Measurements from ENCODE around the gene RHOV. TPM values are rescaled to one million over a fixed set of nuclear protein-coding genes. Genes with fewer than 3 reads are reported as not detected.
"Not testable (repeated sequence)": the region's sequence is repeated elsewhere in the genome, so short reads cannot be mapped to it uniquely, and the experiment has no call there.

Gene RHOV
- total RNA-seq, 2 donors from 2014 or later = not detected

- H3K4me1 Mint-ChIP-seq (ENCODE audit: low read depth in 2 of 2) = peaks cover 6 to 9% of the 10 kb centered on the region in 2 donors
- H3K27ac Mint-ChIP-seq = no peak overlapping the region
- H3K9me3 Mint-ChIP-seq = no peaks in the 10 kb centered on the region
- ATAC-seq = no peak
- DNase-seq (ENCODE audit: low spot score) = no peak
- H3K4me3 Mint-ChIP-seq = no peak overlapping the region
- H3K27me3 Mint-ChIP-seq = peaks cover 6 to 13% of the 10 kb centered on the region in 2 donors
- no peaks in the 10 kb centered on the region for H3K36me3 Mint-ChIP-seq
These were observed 2.1 kb upstream of the RHOV start for GRCh38 chr15:40875991-40876730.

- Mint-ChIP-seq H3K9me3 (no peaks in the 10 kb centered on the region), H3K36me3 (no peaks in the 10 kb centered on the region), H3K27ac (no peak overlapping the region), H3K4me3 (peak overlapping the region; percentile 41), H3K4me1 (ENCODE audit: low read depth in 2 of 2) (peaks cover 2 to 5% of the 10 kb centered on the region in 2 donors), H3K27me3 (peaks cover 6 to 19% of the 10 kb centered on the region in 2 donors)
- DNase-seq (ENCODE audit: low spot score) (no peak), ATAC-seq (no peak)
These were observed 992 bp downstream of the RHOV start for GRCh38 chr15:40872791-40873693.

GRCh38 chr15:40871749-40872617 lies 2.1 kb downstream of the RHOV start:
- Mint-ChIP-seq H3K36me3 (no peaks in the 10 kb centered on the region), H3K4me1 (ENCODE audit: low read depth in 2 of 2) (peaks cover 2 to 5% of the 10 kb centered on the region in 2 donors), H3K27ac (no peak overlapping the region), H3K4me3 (peak overlapping the region; percentile 14), H3K9me3 (no peaks in the 10 kb centered on the region), H3K27me3 (peaks cover 6 to 19% of the 10 kb centered on the region in 2 donors)
- ATAC-seq (no peak), DNase-seq (ENCODE audit: low spot score) (no peak)

- no peak for ATAC-seq
- H3K27ac Mint-ChIP-seq = no peak overlapping the region
- peaks cover 6 to 18% of the 10 kb centered on the region in 2 donors for H3K27me3 Mint-ChIP-seq
- H3K4me3 Mint-ChIP-seq = no peak overlapping the region
- H3K4me1 Mint-ChIP-seq (ENCODE audit: low read depth in 2 of 2) = peaks cover 2 to 5% of the 10 kb centered on the region in 2 donors
- no peak for DNase-seq (ENCODE audit: low spot score)
- H3K9me3 Mint-ChIP-seq = no peaks in the 10 kb centered on the region
- H3K36me3 Mint-ChIP-seq = no peaks in the 10 kb centered on the region
These were observed 3.3 kb downstream of the RHOV start for GRCh38 chr15:40870716-40871115.

GRCh38 chr15:40869686-40870085 lies 4.3 kb downstream of the RHOV start:
- DNase-seq (ENCODE audit: low spot score) (no peak), ATAC-seq (no peak)
- H3K4me3 Mint-ChIP-seq = no peak overlapping the region
- no peaks in the 10 kb centered on the region for H3K36me3 Mint-ChIP-seq
- peaks cover 6 to 18% of the 10 kb centered on the region in 2 donors for H3K27me3 Mint-ChIP-seq
- peaks cover 2 to 5% of the 10 kb centered on the region in 2 donors for H3K4me1 Mint-ChIP-seq (ENCODE audit: low read depth in 2 of 2)
- no peak overlapping the region for H3K27ac Mint-ChIP-seq
- no peaks in the 10 kb centered on the region for H3K9me3 Mint-ChIP-seq

GRCh38 chr15:40867199-40867598 lies 6.8 kb downstream of the RHOV start:
- Mint-ChIP-seq H3K9me3 (no peaks in the 10 kb centered on the region), H3K27ac (no peak overlapping the region), H3K27me3 (peaks cover 6 to 21% of the 10 kb centered on the region in 2 donors), H3K4me3 (no peak overlapping the region), H3K36me3 (no peaks in the 10 kb centered on the region), H3K4me1 (ENCODE audit: low read depth in 2 of 2) (peaks cover 0 to 3% of the 10 kb centered on the region in 2 donors)
- ATAC-seq (no peak), DNase-seq (ENCODE audit: low spot score) (no peak)

GRCh38 chr15:40863660-40864270 lies 10.3 kb downstream of the RHOV start:
- Mint-ChIP-seq H3K27me3 (peaks cover 6 to 25% of the 10 kb centered on the region in 2 donors), H3K27ac (no peak overlapping the region), H3K4me3 (no peak overlapping the region), H3K36me3 (no peaks in the 10 kb centered on the region), H3K4me1 (ENCODE audit: low read depth in 2 of 2) (peaks cover 3 to 6% of the 10 kb centered on the region in 2 donors), H3K9me3 (no peaks in the 10 kb centered on the region)
- no peak for DNase-seq (ENCODE audit: low spot score)
- no peak for ATAC-seq

- peaks cover 6 to 25% of the 10 kb centered on the region in 2 donors for H3K27me3 Mint-ChIP-seq
- not testable (repeated sequence) for H3K4me3 Mint-ChIP-seq; H3K9me3 Mint-ChIP-seq; H3K36me3 Mint-ChIP-seq; ATAC-seq; DNase-seq (ENCODE audit: low spot score); H3K27ac Mint-ChIP-seq
- H3K4me1 Mint-ChIP-seq (ENCODE audit: low read depth in 2 of 2) = peaks cover 5 to 10% of the 10 kb centered on the region in 2 donors
These were observed 12.9 kb downstream of the RHOV start for GRCh38 chr15:40861147-40861546.

GRCh38 chr15:40859206-40859851 lies 14.7 kb downstream of the RHOV start:
- Mint-ChIP-seq H3K36me3 (no peaks in the 10 kb centered on the region), H3K4me3 (no peak overlapping the region), H3K27me3 (peaks cover 5 to 22% of the 10 kb centered on the region in 2 donors), H3K9me3 (no peaks in the 10 kb centered on the region), H3K27ac (no peak overlapping the region), H3K4me1 (ENCODE audit: low read depth in 2 of 2) (peaks cover 5 to 10% of the 10 kb centered on the region in 2 donors)
- ATAC-seq (peak; percentile 78 to 81), DNase-seq (ENCODE audit: low spot score) (peak; percentile 80)

GRCh38 chr15:40858706-40859105 lies 15.3 kb downstream of the RHOV start:
- Mint-ChIP-seq H3K9me3 (no peaks in the 10 kb centered on the region), H3K27me3 (peaks cover 0 to 17% of the 10 kb centered on the region in 2 donors), H3K27ac (no peak overlapping the region), H3K4me1 (ENCODE audit: low read depth in 2 of 2) (peaks cover 5 to 10% of the 10 kb centered on the region in 2 donors), H3K4me3 (no peak overlapping the region), H3K36me3 (no peaks in the 10 kb centered on the region)
- DNase-seq (ENCODE audit: low spot score) (no peak), ATAC-seq (no peak)

- no peak overlapping the region for H3K4me3 Mint-ChIP-seq
- no peaks in the 10 kb centered on the region for H3K9me3 Mint-ChIP-seq
- H3K4me1 Mint-ChIP-seq (ENCODE audit: low read depth in 2 of 2) = peaks cover 5 to 8% of the 10 kb centered on the region in 2 donors
- H3K36me3 Mint-ChIP-seq = no peaks in the 10 kb centered on the region
- ATAC-seq = peak; percentile 82 to 89
- peaks cover 0 to 15% of the 10 kb centered on the region in 2 donors for H3K27me3 Mint-ChIP-seq
- H3K27ac Mint-ChIP-seq = no peak overlapping the region
- DNase-seq (ENCODE audit: low spot score) = no peak
These were observed 16.3 kb downstream of the RHOV start for GRCh38 chr15:40857601-40858341.

- H3K4me3 Mint-ChIP-seq = no peak overlapping the region
- ATAC-seq (no peak), DNase-seq (ENCODE audit: low spot score) (no peak)
- no peak overlapping the region for H3K27ac Mint-ChIP-seq
- H3K27me3 Mint-ChIP-seq = peaks cover 0 to 13% of the 10 kb centered on the region in 2 donors
- H3K4me1 Mint-ChIP-seq (ENCODE audit: low read depth in 2 of 2) = peaks cover 5 to 7% of the 10 kb centered on the region in 2 donors
- H3K36me3 Mint-ChIP-seq = no peaks in the 10 kb centered on the region
- no peaks in the 10 kb centered on the region for H3K9me3 Mint-ChIP-seq
These were observed 17.3 kb downstream of the RHOV start for GRCh38 chr15:40856746-40857145.
